ENCODE measurements around the gene INSR.
"Not testable (repeated sequence)": the region's sequence is repeated elsewhere in the genome, so short reads cannot be mapped to it uniquely, and the experiment has no call there.

Gene INSR

GRCh38 chr19:7152568-7152967, 141.6 kb downstream of the INSR start:
- no peak overlapping the region for H3K27ac ChIP-seq
- TF ChIP-seq ZFX (IDR thresholded peaks at IDR 0.05; ENCODE audit: borderline replicate concordance) (no peak), CTCF (IDR thresholded peaks at IDR 0.05) (no peak)

GRCh38 chr19:7149956-7150705, 144.1 kb downstream of the INSR start:
- no peak for TF ChIP-seq ZFX (IDR thresholded peaks at IDR 0.05; ENCODE audit: borderline replicate concordance)
- no peak for TF ChIP-seq CTCF (IDR thresholded peaks at IDR 0.05)
- H3K27ac ChIP-seq, result no peak overlapping the region

- not testable (repeated sequence) for H3K27ac ChIP-seq
These were observed 147.0 kb downstream of the INSR start for GRCh38 chr19:7147119-7147675.

GRCh38 chr19:7146086-7146485, 148.1 kb downstream of the INSR start:
- not testable (repeated sequence) for H3K27ac ChIP-seq

- H3K27ac ChIP-seq, result no peak overlapping the region
- TF ChIP-seq ZFX (IDR thresholded peaks at IDR 0.05; ENCODE audit: borderline replicate concordance) (no peak), CTCF (IDR thresholded peaks at IDR 0.05) (no peak)
These were observed 148.7 kb downstream of the INSR start for GRCh38 chr19:7145494-7145893.

GRCh38 chr19:7142771-7143170, 151.4 kb downstream of the INSR start:
- TF ChIP-seq CTCF (IDR thresholded peaks at IDR 0.05), result no peak
- no peak for TF ChIP-seq ZFX (IDR thresholded peaks at IDR 0.05; ENCODE audit: borderline replicate concordance)
- H3K27ac ChIP-seq, result no peak overlapping the region

- TF ChIP-seq CTCF (IDR thresholded peaks at IDR 0.05), result no peak
- no peak for TF ChIP-seq ZFX (IDR thresholded peaks at IDR 0.05; ENCODE audit: borderline replicate concordance)
- H3K27ac ChIP-seq, result no peak overlapping the region
These were observed 154.1 kb downstream of the INSR start for GRCh38 chr19:7140137-7140536.

- no peak overlapping the region for H3K27ac ChIP-seq
- TF ChIP-seq ZFX (IDR thresholded peaks at IDR 0.05; ENCODE audit: borderline replicate concordance) (no peak), CTCF (IDR thresholded peaks at IDR 0.05) (no peak)
These were observed 155.1 kb downstream of the INSR start for GRCh38 chr19:7139095-7139494.
